ENCODE measurements around the gene ALG12.
A peak's percentile ranks its signal among the peaks of the same experiment; 100 is the strongest.

Gene ALG12

GRCh38 chr22:49863931-49864330 is 54.3 kb downstream of the ALG12 start:
- no CpG with 5 or more reads among the region's 7 CpGs for WGBS, 2 donors (ENCODE audit: extremely low coverage in 2 of 2, insufficient read length in 2 of 2, insufficient replicate concordance in 1 of 2)

GRCh38 chr22:49862496-49862776 is 55.8 kb downstream of the ALG12 start:
- H3K36me3 ChIP-seq (replicated peaks in 1 of 2; ENCODE audit: control insufficient read depth in 2 of 2, insufficient read depth in 2 of 2, low read length in 2 of 2), result peaks cover under 1 to 26% of the 10 kb centered on the region in 2 donors
- no peak for DNase-seq (ENCODE audit: low spot score)
- no CpG with 5 or more reads among the region's 5 CpGs for WGBS, 2 donors (ENCODE audit: extremely low coverage in 2 of 2, insufficient read length in 2 of 2, insufficient replicate concordance in 1 of 2)

More at GRCh38 chr22:49863931-49864330, 54.3 kb downstream of the ALG12 start:
- Histone ChIP-seq H3K79me1 (ENCODE audit: low read depth, low read length) (peaks cover 19% of the 10 kb centered on the region), H3K27me3 (ENCODE audit: control insufficient read depth in 3 of 3, insufficient read depth in 3 of 3, low read depth in 1 of 3, low read length in 3 of 3) (no peaks in the 10 kb centered on the region), H3K36me3 (replicated peaks in 1 of 2; ENCODE audit: control insufficient read depth in 2 of 2, insufficient read depth in 2 of 2, low read length in 2 of 2) (peaks cover 4 to 29% of the 10 kb centered on the region in 2 donors), H3K18ac (ENCODE audit: low read length) (no peak overlapping the region), H3K4ac (ENCODE audit: low read length) (no peak overlapping the region), H4K8ac (ENCODE audit: low read depth, low read length) (no peak overlapping the region), H3K14ac (ENCODE audit: low read length) (no peak overlapping the region), H3K4me1 (ENCODE audit: control insufficient read depth in 2 of 2, insufficient read depth in 1 of 2, low read depth in 1 of 2, low read length in 2 of 2) (no peaks in the 10 kb centered on the region), H3K9ac (ENCODE audit: low read depth, low read length, poor library complexity) (no peak overlapping the region), H3K4me3 (ENCODE audit: low read length in 2 of 2) (no peak overlapping the region), H2BK120ac (ENCODE audit: low read depth, low read length) (no peak overlapping the region), H2BK12ac (ENCODE audit: low read length) (no peak overlapping the region), H4K91ac (ENCODE audit: low read depth, low read length, poor library complexity) (no peak overlapping the region), H2BK15ac (ENCODE audit: low read length) (no peak overlapping the region), H3K23ac (ENCODE audit: low read depth, low read length, poor library complexity) (no peak overlapping the region), H3K9me3 (replicated peaks in 1 of 2; ENCODE audit: control insufficient read depth in 2 of 2, insufficient read depth in 1 of 2, low read depth in 1 of 2, low read length in 2 of 2) (peaks cover 16 to 45% of the 10 kb centered on the region in 2 donors), H2AFZ (ENCODE audit: low read length) (no peak overlapping the region), H3K27ac (replicated peaks; ENCODE audit: low read length) (no peak overlapping the region), H2BK5ac (ENCODE audit: low read length) (no peak overlapping the region), H3K4me2 (ENCODE audit: insufficient read depth, low read length, poor library complexity, severe bottlenecking) (no peak overlapping the region), H2AK5ac (ENCODE audit: low read depth, low read length) (no peak overlapping the region)
- DNase-seq (ENCODE audit: low spot score), result no peak

GRCh38 chr22:49861642-49862495 is 56.4 kb downstream of the ALG12 start:
- Histone ChIP-seq H4K8ac (ENCODE audit: low read depth, low read length) (peak overlapping the region; percentile 43), H2BK5ac (ENCODE audit: low read length) (no peak overlapping the region), H2AFZ (ENCODE audit: low read length) (no peak overlapping the region), H3K18ac (ENCODE audit: low read length) (peak overlapping the region; percentile 28), H3K27ac (replicated peaks; ENCODE audit: low read length) (no peak overlapping the region), H3K4me2 (ENCODE audit: insufficient read depth, low read length, poor library complexity, severe bottlenecking) (no peak overlapping the region), H3K4ac (ENCODE audit: low read length) (no peak overlapping the region), H2BK15ac (ENCODE audit: low read length) (no peak overlapping the region), H3K14ac (ENCODE audit: low read length) (no peak overlapping the region), H3K9me3 (replicated peaks in 1 of 2; ENCODE audit: control insufficient read depth in 2 of 2, insufficient read depth in 1 of 2, low read depth in 1 of 2, low read length in 2 of 2) (peaks cover 10 to 26% of the 10 kb centered on the region in 2 donors), H3K9ac (ENCODE audit: low read depth, low read length, poor library complexity) (peak overlapping the region; percentile 77), H3K4me3 (ENCODE audit: low read length in 2 of 2) (no peak overlapping the region), H3K23ac (ENCODE audit: low read depth, low read length, poor library complexity) (no peak overlapping the region), H3K79me1 (ENCODE audit: low read depth, low read length) (peaks cover 21% of the 10 kb centered on the region), H3K36me3 (replicated peaks in 1 of 2; ENCODE audit: control insufficient read depth in 2 of 2, insufficient read depth in 2 of 2, low read length in 2 of 2) (peaks cover 1 to 26% of the 10 kb centered on the region in 2 donors), H2BK12ac (ENCODE audit: low read length) (no peak overlapping the region), H2BK120ac (ENCODE audit: low read depth, low read length) (no peak overlapping the region), H2AK5ac (ENCODE audit: low read depth, low read length) (no peak overlapping the region), H3K4me1 (ENCODE audit: control insufficient read depth in 2 of 2, insufficient read depth in 1 of 2, low read depth in 1 of 2, low read length in 2 of 2) (no peaks in the 10 kb centered on the region), H4K91ac (ENCODE audit: low read depth, low read length, poor library complexity) (no peak overlapping the region), H3K27me3 (ENCODE audit: control insufficient read depth in 3 of 3, insufficient read depth in 3 of 3, low read depth in 1 of 3, low read length in 3 of 3) (no peaks in the 10 kb centered on the region)
- no peak for DNase-seq (ENCODE audit: low spot score)
- no CpG with 5 or more reads among the region's 29 CpGs for WGBS, 2 donors (ENCODE audit: extremely low coverage in 2 of 2, insufficient read length in 2 of 2, insufficient replicate concordance in 1 of 2)

More at GRCh38 chr22:49862496-49862776, 55.8 kb downstream of the ALG12 start:
- no peak overlapping the region for H3K9ac ChIP-seq (ENCODE audit: low read depth, low read length, poor library complexity)
- H3K27ac ChIP-seq (replicated peaks; ENCODE audit: low read length), result no peak overlapping the region
- no peaks in the 10 kb centered on the region for H3K27me3 ChIP-seq (ENCODE audit: control insufficient read depth in 3 of 3, insufficient read depth in 3 of 3, low read depth in 1 of 3, low read length in 3 of 3)
- peaks cover 11 to 32% of the 10 kb centered on the region in 2 donors for H3K9me3 ChIP-seq (replicated peaks in 1 of 2; ENCODE audit: control insufficient read depth in 2 of 2, insufficient read depth in 1 of 2, low read depth in 1 of 2, low read length in 2 of 2)
- H2BK120ac ChIP-seq (ENCODE audit: low read depth, low read length), result no peak overlapping the region
- no peak overlapping the region for H3K18ac ChIP-seq (ENCODE audit: low read length)
- no peak overlapping the region for H3K14ac ChIP-seq (ENCODE audit: low read length)
- H3K4me2 ChIP-seq (ENCODE audit: insufficient read depth, low read length, poor library complexity, severe bottlenecking), result no peak overlapping the region
- no peak overlapping the region for H2BK12ac ChIP-seq (ENCODE audit: low read length)
- no peaks in the 10 kb centered on the region for H3K4me1 ChIP-seq (ENCODE audit: control insufficient read depth in 2 of 2, insufficient read depth in 1 of 2, low read depth in 1 of 2, low read length in 2 of 2)
- H2AK5ac ChIP-seq (ENCODE audit: low read depth, low read length), result no peak overlapping the region
- no peak overlapping the region for H2AFZ ChIP-seq (ENCODE audit: low read length)
- peaks cover 20% of the 10 kb centered on the region for H3K79me1 ChIP-seq (ENCODE audit: low read depth, low read length)
- H2BK5ac ChIP-seq (ENCODE audit: low read length), result no peak overlapping the region
- H2BK15ac ChIP-seq (ENCODE audit: low read length), result no peak overlapping the region
- H3K23ac ChIP-seq (ENCODE audit: low read depth, low read length, poor library complexity), result no peak overlapping the region
- no peak overlapping the region for H3K4me3 ChIP-seq (ENCODE audit: low read length in 2 of 2)
- H4K8ac ChIP-seq (ENCODE audit: low read depth, low read length), result no peak overlapping the region
- no peak overlapping the region for H4K91ac ChIP-seq (ENCODE audit: low read depth, low read length, poor library complexity)
- no peak overlapping the region for H3K4ac ChIP-seq (ENCODE audit: low read length)

- peaks cover 1 to 22% of the 10 kb centered on the region in 2 donors for H3K36me3 ChIP-seq (replicated peaks in 1 of 2; ENCODE audit: control insufficient read depth in 2 of 2, insufficient read depth in 2 of 2, low read length in 2 of 2)
These were observed 59.4 kb downstream of the ALG12 start for GRCh38 chr22:49858827-49859226.

More at GRCh38 chr22:49858827-49859226, 59.4 kb downstream of the ALG12 start:
- no peak for DNase-seq (ENCODE audit: low spot score)
- WGBS, 2 donors (ENCODE audit: extremely low coverage in 2 of 2, insufficient read length in 2 of 2, insufficient replicate concordance in 1 of 2), result no CpG with 5 or more reads among the region's 14 CpGs
- H2AFZ ChIP-seq (ENCODE audit: low read length), result no peak overlapping the region
- peaks cover 24% of the 10 kb centered on the region for H3K79me1 ChIP-seq (ENCODE audit: low read depth, low read length)
- no peak overlapping the region for H2AK5ac ChIP-seq (ENCODE audit: low read depth, low read length)
- H2BK12ac ChIP-seq (ENCODE audit: low read length), result no peak overlapping the region
- no peak overlapping the region for H2BK120ac ChIP-seq (ENCODE audit: low read depth, low read length)
- H3K4ac ChIP-seq (ENCODE audit: low read length), result no peak overlapping the region
- H4K91ac ChIP-seq (ENCODE audit: low read depth, low read length, poor library complexity), result no peak overlapping the region
- no peak overlapping the region for H4K8ac ChIP-seq (ENCODE audit: low read depth, low read length)
- no peaks in the 10 kb centered on the region for H3K27me3 ChIP-seq (ENCODE audit: control insufficient read depth in 3 of 3, insufficient read depth in 3 of 3, low read depth in 1 of 3, low read length in 3 of 3)
- H3K9ac ChIP-seq (ENCODE audit: low read depth, low read length, poor library complexity), result no peak overlapping the region
- no peak overlapping the region for H3K23ac ChIP-seq (ENCODE audit: low read depth, low read length, poor library complexity)
- no peak overlapping the region for H3K27ac ChIP-seq (replicated peaks; ENCODE audit: low read length)
- no peak overlapping the region for H2BK15ac ChIP-seq (ENCODE audit: low read length)
- no peak overlapping the region for H3K4me3 ChIP-seq (ENCODE audit: low read length in 2 of 2)
- no peak overlapping the region for H2BK5ac ChIP-seq (ENCODE audit: low read length)
- H3K4me2 ChIP-seq (ENCODE audit: insufficient read depth, low read length, poor library complexity, severe bottlenecking), result no peak overlapping the region
- H3K9me3 ChIP-seq (replicated peaks in 1 of 2; ENCODE audit: control insufficient read depth in 2 of 2, insufficient read depth in 1 of 2, low read depth in 1 of 2, low read length in 2 of 2), result no peaks in the 10 kb centered on the region
- H3K14ac ChIP-seq (ENCODE audit: low read length), result no peak overlapping the region
- H3K4me1 ChIP-seq (ENCODE audit: control insufficient read depth in 2 of 2, insufficient read depth in 1 of 2, low read depth in 1 of 2, low read length in 2 of 2), result peaks cover 9 to 13% of the 10 kb centered on the region in 2 donors
- H3K18ac ChIP-seq (ENCODE audit: low read length), result no peak overlapping the region
